ENCODE results near the gene USP48.
"Not testable (repeated sequence)": the region's sequence is repeated elsewhere in the genome, so short reads cannot be mapped to it uniquely, and the experiment has no call there.

The USP48 gene

GRCh38 chr1:21696931-21697330, 86.0 kb downstream of the USP48 start:
- DNase-seq (ENCODE audit: low spot score) = no peak

GRCh38 chr1:21693732-21694131, 89.2 kb downstream of the USP48 start:
- DNase-seq (ENCODE audit: low spot score) = no peak

- DNase-seq (ENCODE audit: low spot score) = no peak
Observed at GRCh38 chr1:21691739-21692138, 91.2 kb downstream of the USP48 start.

- no peak for DNase-seq (ENCODE audit: low spot score)
Observed at GRCh38 chr1:21689661-21690372, 93.1 kb downstream of the USP48 start.

- no peak for DNase-seq (ENCODE audit: low spot score)
Observed at GRCh38 chr1:21687081-21687529, 95.8 kb downstream of the USP48 start.

GRCh38 chr1:21685946-21686678, 96.8 kb downstream of the USP48 start:
- DNase-seq (ENCODE audit: low spot score) = no peak

GRCh38 chr1:21681426-21681825, 101.5 kb downstream of the USP48 start:
- no peak for DNase-seq (ENCODE audit: low spot score)

- no peak for DNase-seq (ENCODE audit: low spot score)
Observed at GRCh38 chr1:21680918-21681317, 102.0 kb downstream of the USP48 start.

GRCh38 chr1:21680381-21680780, 102.6 kb downstream of the USP48 start:
- DNase-seq (ENCODE audit: low spot score) = no peak

GRCh38 chr1:21677168-21677567, 105.8 kb downstream of the USP48 start:
- no peak for DNase-seq (ENCODE audit: low spot score)

- no peak for DNase-seq (ENCODE audit: low spot score)
Observed at GRCh38 chr1:21674957-21675356, 108.0 kb downstream of the USP48 start.

- DNase-seq (ENCODE audit: low spot score) = not testable (repeated sequence)
Observed at GRCh38 chr1:21673853-21674252, 109.1 kb downstream of the USP48 start.

- DNase-seq (ENCODE audit: low spot score) = peak; percentile 25
Observed at GRCh38 chr1:21673277-21673780, 109.6 kb downstream of the USP48 start.

GRCh38 chr1:21672478-21673276, 110.3 kb downstream of the USP48 start:
- no peak for DNase-seq (ENCODE audit: low spot score)

- no peak for DNase-seq (ENCODE audit: low spot score)
Observed at GRCh38 chr1:21671915-21672314, 111.0 kb downstream of the USP48 start.

GRCh38 chr1:21670956-21671902, 111.7 kb downstream of the USP48 start:
- DNase-seq (ENCODE audit: low spot score) = no peak

- no peak for DNase-seq (ENCODE audit: low spot score)
Observed at GRCh38 chr1:21670059-21670881, 112.7 kb downstream of the USP48 start.

- no peak for DNase-seq (ENCODE audit: low spot score)
Observed at GRCh38 chr1:21669258-21670058, 113.5 kb downstream of the USP48 start, which contains the start of gene RAP1GAP. TSS of gene RAP1GAP (minus strand) at chr1:21669357. CDS start at chr1:21620032, 49,325 bp downstream.

- no peak for DNase-seq (ENCODE audit: low spot score)
Observed at GRCh38 chr1:21668951-21669257, 114.0 kb downstream of the USP48 start.

All from kidney tubule cell (primary cell).